Stimulated activated CD4-positive, alpha-beta T cell treated with anti-CD3 and anti-CD28 coated beads, Interleukin-2, amount 100 ng/mL, for 24 hours (primary cell): ENCODE results near the gene UBE2L5.

Source experiments
- DNase-seq, 2 donors: peaks; one replicate each; pipeline ENCODE4 v3.0.0-alpha.2; 2020

The UBE2L5 gene

DNA sequence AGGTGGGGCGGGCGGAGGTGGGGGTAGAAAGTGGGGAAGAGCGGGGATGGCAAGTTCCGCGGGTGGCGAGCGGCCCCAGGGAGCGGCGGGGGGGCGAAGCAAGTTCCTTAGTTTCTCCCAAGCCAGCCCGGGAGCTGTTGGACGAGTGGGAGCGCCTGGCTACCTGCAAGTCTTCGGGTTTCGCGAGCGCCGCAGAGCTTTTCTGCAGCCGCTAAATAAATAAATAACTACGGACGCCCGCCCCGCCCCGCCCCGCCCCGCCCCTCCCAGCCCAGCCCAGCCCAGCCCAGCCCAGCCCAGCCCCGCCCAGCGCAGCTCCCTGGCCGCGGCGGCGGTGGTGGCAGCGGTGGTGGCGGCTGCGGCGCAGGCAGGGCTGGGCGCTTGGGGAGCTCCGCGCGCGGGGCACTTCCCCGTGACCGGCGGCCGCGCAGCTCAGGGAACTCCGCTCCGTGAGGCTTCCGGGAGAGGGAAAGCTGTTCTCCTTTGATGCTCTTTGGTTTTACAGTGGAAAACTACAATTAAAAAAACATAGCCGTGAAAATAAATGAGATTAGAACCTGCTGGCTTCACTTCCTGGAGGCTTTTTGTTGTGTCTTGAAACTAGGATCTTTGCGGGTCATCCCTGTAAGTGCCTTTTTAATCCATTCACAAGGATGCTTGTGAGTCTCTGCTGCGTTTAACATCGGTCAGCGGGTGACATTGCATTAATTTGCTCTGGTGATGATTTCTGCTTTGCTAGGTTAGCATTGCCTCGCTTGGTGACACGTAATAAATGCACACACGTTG lies at the start of gene UBE2L5:
Gene UBE2L5 (plus strand): TSS at position 440 of the 786 bp plus-strand sequence. CDS start 5,498 bp downstream, outside the sequence.
- DNase-seq = peak; percentile 72 to 78

DNA sequence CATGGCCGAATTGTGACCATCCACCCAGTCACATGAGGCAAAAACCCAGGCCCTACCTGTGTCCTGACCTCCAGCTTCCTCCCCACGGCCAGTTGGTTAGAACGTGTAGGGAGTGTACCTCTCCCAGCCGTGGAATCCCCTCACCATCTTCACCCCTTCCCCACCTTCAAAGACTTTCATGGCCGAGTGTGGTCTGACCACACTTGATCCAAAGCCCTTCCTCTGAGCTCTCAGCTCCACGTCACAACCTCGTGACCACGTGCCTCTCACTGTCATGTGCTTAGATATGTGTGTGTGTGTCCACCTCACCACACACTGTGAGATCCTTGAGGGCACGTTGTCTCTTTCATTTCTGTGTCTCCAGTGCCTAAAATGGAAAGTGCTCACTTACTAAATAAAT lies 48.6 kb upstream of the UBE2L5 start:
- peak; percentile 39 to 48 for DNase-seq

DNA sequence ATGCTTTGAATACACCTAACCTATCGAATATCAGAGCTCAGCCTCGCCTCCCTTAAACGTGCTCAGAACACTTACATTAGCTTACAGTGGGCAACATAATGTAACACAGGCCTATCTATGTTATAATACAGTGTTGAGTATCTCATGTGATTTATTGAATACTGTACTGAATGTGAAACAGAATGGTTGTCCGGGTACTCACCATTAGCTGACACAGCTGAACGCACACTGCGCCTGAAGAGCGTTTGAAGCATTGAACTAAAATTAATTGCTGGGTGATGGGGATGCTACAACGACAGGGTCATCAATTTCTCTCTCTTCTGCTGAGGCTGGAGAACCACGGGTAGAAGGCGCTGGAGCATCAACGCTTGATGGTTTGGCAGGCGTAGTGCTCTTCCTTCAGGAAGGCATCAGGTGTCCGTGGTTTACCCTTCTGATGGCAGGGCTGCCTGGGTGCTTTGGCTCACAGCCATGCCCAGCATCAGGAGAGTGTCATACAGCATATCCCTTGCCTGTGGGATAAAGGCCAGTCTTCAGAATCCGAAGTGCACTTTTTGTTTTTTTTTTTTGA lies 46.9 kb upstream of the UBE2L5 start:
- no peak for DNase-seq

DNA sequence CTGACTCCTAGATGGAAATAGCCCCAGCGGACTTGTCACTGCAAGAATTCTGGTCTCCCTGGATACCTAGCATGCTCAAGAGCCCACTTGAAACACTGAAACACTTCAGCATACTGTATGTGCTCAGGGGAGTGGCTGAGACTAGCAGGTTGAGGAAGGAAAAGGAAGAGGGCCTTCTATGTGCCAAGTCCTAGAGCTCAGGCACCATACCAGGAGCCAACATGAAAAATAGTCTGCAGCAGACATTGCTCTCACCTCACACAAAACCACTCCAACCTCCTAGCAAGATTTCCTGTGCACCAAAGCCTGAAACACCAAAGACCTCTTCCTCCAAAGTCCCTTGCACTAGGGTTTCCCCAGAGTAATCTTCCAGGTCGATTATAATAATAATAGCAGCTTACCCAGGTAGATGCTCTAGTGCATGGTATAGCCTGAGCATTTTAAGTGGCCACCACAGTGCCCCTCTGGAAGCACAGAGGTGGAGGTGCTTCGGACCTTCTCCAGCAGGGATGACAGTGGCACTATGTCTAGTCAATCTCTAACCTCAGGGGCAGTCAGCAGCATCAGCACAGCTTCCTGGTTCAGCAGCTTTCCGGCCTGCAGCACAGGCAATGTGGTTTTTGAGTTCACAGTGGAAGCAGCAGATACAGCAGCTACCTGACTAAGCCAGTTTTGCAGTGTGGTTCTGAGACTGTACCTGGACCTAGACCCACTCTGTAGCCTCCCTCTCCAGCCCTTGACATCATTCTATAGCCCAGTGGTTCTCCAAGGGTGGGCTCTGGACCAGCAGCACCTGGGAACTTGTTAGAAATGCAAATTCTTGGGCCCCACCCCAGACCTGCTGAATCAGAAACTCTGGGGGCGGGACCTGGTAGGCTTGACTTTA lies 45.6 kb upstream of the UBE2L5 start:
- peak; percentile 55 to 58 for DNase-seq

DNA sequence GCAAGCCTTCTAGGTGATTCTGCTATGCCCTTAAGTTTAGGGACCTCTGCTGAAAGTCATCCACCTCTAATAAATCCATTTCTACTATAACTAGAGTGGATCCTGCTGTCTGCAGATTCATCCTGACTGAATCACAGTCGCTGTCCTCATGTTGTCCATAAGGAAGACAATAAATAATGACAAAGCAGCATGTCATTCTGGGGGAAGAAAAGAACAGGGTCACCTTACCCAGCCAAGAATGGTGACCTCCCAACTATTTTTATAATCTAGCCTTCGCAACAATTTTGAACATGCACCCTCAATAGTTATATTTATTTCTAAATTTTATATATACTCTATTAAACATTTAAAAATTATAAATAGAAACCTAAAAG lies 45.0 kb upstream of the UBE2L5 start:
- no peak for DNase-seq

DNA sequence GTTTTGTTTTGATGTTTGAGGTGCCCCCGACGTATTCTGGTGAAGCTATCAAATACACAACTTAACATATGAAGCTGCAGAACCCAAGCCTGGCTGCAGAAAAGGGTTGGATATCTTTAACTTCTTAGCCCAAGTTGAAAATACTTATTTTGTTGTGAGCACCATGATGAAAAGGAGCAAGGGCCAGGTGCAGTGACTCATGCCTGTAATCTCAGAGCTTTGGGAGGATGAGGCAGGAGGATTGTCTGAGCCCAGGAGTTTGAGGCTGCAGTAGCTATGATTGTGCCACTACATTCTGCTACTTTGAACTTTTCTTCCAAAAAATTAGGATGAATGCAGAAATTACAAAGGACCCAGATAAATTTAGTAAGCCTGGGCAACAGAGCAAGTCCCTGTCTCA lies 44.1 kb upstream of the UBE2L5 start:
- DNase-seq = no peak

DNA sequence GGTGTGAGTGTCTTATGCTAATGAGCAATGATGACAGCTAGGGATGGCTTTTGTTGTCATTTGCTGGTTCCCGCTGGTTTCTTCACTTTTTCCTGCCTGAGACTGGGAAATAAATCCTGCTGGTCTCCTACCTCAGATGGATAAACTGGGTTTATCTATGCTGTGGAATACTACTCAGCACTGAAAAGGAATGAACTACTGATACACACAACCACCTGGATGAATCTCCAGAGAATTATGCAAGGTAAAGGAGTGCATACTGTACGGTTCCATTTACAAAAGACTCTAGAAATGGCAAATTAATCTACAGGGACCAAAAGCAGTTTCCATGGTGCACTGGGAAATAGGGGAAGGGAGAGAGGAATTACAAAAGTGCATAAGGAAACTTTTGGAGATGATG lies 41.2 kb upstream of the UBE2L5 start:
- DNase-seq = no peak

DNA sequence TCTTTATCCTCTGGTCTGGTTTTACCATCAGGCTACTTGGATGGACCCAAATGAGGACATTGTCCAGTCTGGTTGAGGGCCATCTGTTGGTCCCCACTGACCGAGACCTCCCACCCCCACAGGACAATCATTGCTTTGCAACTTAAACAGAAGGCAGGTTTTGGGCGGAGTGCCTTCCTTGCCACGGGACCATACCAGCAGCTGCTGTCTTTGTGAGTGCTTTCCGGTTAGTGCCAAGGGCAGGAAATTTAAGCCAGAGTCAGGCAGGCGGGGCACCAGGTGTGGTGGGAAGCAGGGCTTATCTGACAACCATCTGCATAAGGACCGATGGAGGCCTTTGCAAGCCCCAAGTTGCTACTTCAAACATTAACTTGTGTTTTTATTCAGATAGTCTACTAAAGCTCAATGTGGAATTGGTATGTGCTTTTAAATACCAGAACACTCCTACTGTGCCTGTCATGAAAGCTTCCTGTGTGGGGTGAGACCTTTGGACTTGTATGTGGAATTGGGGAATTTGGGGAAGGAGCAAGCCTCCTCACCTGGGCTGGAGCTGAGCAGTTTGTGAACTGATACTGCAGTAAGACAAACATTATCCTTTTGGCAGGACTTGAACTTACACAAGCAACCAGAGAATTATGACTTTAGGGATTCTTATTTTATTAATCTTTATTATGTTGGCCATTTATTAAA lies 39.3 kb upstream of the UBE2L5 start:
- no peak for DNase-seq

DNA sequence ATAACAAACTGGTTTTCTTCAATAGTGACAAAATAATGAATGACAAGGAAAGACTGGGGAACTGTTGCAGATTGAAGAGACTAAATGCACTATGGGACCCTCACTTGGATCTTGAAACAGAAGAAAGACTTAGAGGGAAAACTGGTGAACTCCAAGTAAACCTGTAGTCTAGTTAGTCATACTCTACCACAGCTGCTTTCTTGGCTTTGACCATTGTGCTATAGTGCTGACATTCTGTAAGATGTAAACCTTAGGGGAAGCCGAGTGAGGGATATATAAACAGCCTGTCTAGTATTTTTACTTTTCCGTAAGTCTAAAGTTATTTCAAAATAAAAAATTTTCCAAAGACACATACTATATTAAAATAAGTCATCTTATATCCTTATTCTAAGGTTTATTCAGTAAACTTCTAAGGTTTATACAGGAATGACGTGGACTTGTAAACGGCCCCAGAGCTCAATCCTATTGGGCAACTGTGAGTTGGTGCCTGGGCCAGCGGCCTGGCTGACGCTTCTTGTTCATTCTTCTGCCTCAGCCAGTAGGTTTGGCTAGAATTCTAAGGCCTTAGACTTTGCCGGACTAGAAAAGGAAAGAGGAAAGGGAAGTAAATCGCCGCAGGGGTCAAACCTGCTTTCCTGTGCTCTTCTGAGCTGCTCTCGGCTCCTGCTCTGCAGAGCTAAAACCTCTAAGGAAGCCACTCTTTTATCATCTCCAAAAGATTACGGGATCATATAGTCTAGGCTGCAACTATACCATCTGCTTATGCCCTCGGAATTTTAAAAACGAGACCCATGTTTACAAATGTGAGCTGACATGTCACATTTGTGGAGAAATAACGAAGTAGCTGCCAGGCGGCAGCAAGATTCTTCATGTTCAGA lies 33.6 kb upstream of the UBE2L5 start:
- no peak for DNase-seq

DNA sequence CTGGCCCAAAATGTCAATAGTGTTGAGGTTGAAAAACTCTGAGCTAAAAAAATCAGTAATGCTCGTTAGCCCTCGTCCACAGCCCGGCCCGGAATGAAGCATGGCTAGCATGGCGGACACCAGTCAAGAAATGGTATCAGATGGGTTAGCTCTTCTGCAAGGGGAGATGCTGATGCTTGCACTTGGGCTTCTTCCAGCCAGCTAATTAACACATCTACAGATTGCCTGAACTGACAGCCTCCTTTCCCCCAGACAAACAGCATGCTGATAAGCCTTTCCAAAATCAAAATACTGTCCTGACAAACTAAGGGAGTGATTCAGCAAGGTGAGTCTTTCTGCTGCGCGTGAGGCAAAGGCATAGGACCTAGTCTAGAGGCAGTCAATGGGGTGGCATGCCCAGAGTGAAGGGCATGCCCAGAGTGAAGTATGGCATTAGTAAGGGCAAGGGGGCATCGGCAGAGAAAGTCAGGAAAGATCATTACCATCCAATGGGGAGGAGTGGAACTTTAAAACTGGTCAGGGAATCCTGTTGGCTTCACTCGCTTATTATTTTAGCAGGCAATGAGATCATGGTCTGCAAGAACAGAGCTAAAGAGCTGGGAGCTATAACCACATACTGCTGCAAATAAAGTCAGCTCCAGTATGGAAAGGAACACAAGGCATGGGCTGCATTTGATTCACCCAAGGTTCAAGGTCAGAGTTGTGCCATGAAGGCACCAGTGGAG lies 30.2 kb upstream of the UBE2L5 start:
- no peak for DNase-seq

DNA sequence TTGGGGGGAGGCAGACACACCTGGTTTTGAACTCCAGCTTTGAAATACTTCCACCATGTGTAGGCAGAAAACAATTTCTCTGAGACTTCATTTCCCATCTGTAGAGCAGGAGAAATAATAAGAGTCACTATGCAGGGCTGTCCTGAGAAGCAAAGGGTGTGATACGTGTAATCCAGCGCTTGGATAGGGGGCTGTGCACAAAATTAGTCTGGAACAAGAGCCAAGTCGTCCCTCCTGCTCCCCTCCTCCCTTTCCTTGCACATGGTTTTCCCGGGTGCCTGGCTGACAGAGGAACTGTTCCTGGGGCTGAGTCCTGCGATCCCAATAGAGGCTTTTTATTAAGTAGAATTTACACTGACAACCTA lies 29.6 kb upstream of the UBE2L5 start:
- no peak for DNase-seq

DNA sequence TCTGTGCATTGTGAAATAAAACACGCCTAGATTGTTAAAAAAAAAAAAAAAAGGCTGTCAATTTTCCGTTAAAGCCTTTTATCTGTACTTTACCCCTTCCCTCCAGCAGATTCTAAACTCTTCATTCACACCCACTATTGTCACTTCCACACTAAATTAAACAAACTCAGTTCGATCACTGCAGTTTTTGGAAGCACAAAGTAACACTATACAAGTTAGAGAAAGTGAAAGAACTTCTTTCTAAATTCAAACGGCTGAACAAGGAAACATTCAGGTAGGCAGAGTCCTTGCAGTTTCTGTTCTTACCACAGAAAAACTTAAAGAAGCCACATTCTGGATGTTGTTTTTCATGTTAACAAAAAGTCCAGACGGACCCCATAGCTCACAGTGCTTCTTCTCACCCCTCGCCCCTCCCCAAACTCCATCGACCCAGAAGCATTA lies 27.5 kb upstream of the UBE2L5 start:
- DNase-seq = no peak

DNA sequence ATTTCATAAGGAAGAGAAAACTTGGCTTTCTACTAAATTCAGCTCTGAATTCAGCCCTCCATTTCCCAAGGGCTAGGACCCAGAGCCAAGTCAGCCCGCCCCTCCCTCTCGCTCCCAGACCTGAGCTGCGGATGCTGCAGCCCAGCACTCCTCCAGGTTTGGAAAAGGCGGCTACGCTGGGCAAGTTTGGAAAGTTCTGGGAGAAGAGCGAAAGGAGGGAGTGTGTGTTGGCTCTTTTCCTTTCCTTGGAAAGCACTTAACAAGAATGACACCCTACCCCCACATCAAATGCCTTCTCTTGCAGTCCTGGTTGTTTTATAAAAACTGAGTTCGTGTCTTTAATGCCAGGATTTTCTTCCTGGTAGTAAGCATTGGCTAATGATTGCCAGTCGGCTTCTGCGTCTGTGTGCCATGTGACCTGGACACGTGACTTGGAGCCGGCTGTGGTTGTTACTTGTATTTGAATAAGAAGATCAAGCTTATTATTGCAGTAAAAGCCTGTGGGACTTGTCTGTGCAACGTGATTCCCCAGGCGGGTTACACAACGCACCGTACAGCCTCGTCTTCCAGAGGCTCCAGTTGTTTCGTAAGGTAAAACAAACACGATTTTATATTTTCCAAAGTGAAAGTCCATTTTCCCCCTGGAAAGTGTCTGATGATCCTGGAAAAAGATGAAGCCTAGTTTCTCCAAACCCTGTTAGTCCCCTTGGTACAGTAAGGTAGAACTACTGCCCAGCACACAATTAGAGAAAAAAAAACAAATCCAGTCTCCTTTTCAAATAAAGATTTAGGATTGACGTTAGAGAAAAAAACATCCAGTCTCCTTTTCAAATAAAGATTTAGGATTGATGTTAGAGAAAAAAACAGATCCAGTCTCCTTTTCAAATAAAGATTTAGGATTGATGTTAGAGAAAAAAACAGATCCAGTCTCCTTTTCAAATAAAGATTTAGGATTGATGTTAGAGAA lies 26.8 kb upstream of the UBE2L5 start:
- DNase-seq = peak; percentile 65 to 73

DNA sequence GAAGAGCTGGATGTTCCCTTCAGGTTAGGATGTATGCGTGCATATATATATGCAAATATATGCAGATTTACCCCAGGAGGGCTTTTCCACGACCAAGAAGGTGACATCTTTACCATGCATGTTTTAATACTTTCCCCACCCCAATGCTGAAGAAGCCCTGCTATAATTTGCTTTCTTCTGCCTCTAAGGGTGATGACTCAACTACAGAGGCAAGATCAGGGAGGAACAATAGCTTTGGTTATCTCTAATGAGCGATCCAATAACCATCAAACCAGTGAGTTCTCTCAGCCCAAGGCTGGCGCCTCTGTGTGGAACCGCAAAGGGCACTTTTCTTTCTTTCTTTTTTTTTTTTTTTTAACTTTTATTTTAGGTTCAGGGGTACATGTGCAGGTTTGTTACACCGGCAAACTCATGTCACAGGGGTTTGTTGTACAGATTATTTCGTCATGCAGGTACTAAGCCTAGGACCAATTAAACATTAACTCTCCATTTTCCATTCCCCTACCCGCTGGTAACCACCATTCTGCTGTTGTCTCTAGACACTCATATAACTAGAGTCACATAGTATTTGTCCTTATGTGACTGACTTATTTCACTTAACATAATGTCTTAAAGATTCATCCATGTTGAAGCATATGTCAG lies 25.7 kb upstream of the UBE2L5 start:
- DNase-seq = no peak

DNA sequence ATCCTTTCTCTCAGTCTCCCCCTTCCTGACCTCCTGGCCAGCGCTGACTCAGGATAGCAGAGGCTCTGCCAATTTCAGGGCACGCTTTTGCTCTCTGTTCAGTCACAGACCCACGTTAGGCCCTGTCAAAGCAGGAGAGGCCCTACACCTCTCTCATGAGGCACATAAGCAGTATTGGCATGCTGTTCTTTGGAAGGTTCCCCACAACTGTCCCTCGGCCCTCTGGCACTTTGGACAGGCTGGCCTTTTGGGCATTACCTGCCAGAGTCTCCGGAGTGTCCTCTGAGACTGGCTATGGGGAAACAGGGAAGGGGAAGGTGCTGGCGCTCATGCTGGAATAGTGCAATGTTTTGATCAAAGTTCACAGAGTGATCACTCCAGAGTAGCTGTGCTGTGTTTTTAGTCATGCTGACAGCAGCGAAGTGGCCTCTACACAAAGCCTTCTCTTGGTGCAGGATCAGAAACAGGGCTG lies 23.7 kb upstream of the UBE2L5 start:
- DNase-seq = no peak

DNA sequence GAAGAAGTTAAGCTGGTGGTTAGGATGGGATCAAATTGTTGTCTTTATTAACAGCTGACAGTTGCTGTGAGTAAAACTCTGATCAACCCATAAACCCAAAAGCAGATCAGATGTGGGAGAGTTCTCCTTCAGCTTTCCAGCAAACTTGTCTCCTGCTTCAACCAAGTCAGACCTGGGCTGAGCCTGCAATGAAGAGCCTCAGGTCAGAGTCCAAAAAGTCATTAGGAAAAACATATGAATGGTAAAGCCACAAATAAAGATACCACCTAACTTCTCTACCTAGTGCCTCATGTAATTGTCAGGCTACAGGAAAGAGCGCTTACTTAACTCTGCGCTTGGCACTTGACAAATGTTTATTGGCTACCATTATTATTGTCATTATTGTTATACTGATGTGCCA lies 21.9 kb upstream of the UBE2L5 start:
- DNase-seq = no peak

DNA sequence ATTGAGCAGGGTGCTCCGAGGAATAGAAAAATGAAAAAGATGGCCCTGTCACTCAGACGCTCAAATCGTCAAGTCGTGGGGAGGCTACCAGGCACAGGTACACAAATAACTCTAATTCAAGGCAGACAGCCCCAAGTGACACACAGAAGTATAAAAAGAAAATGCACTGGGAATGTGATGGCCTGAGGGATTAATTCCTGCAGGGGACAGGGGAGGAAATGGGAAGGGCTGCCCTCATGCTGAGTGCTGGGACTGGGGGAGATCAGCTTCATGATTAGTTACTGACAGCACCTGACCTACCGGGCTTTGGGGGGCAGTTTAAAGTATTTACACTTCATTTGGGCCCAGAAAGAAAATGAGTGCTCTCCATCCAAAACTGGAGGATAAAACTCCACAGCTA lies 20.9 kb upstream of the UBE2L5 start:
- no peak for DNase-seq

DNA sequence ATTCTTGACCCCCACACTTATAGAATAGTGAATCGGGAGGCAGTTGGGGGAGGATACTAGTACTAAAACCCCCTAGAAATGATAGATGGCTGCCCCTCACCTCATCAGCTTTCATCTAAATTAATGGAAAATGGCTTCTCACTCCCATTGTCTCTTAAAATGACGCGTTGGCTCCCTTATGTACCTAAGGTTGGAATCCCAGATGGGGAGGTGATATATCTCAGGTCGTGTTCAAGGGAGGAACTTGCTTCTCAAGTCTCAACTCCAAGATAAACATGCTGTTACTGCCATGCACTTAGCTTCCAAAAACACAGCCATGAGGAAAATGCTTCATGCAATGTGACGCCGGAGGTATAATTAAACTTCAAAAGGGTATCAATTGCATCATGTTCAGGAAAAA lies 18.8 kb upstream of the UBE2L5 start:
- DNase-seq = no peak

DNA sequence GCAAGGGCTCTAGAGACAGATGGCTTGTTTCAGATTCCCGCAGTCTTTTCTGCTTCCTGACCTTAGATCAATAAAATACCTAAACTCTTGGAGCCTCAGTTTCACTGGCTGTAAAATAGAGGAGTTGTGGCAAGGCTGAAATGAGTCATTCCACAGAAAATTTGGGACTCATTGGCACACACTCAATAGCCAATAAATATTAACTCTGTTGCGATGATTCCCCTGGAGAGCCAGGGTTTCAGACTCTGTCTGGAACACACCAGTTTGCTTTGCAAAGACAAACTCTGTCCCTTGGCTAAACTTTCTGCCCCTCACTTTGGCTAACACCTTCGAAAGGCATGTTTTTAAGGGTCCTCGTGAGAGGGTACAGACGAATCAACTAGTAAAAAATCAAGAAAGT lies 18.1 kb upstream of the UBE2L5 start:
- DNase-seq = no peak
